HEK293 (cell line): ENCODE data around the gene TSC22D3.

Experiments
- CTCF ChIA-PET: fragments of 350-600 bp; formaldehyde crosslinking; extraction: SDS; loops from one replicate; lab custom pipeline; 2021; ENCODE audit warnings: antibody characterized with exemption; lab: Yijun Ruan, JAX
- POLR2A ChIA-PET: fragments of 300-600 bp; formaldehyde crosslinking; extraction: SDS; loops from one replicate; lab custom pipeline; 2020; ENCODE audit warnings: antibody characterized with exemption, inconsistent platforms; lab: Yijun Ruan, JAX
- H3K27ac ChIP-seq: fragments of 200-500 bp; sonication (Bioruptor generic); 2 replicates; pipeline ENCODE4 v1.5.1; 2014; ENCODE audit warnings: low read depth, low read length, control low read depth, inconsistent platforms; ENCODE audit errors: extremely low read depth
- H3K36me3 ChIP-seq, 2 experiments: fragments of 200-500 bp in 1 of 2; sonication (Bioruptor generic) in 1 of 2; 1 replicate in 1 of 2; 2 replicates in 1 of 2; pipeline ENCODE4 v1.5.1; 2014 to 2017; ENCODE audit warnings: inconsistent platforms in 2 of 2, low read length in 2 of 2; ENCODE audit not compliant: control insufficient read depth in 2 of 2, insufficient read depth in 1 of 2
- H3K4me1 ChIP-seq: fragments of 200-500 bp; sonication (Bioruptor generic); 2 replicates; pipeline ENCODE4 v1.5.1; 2014; ENCODE audit warnings: mild to moderate bottlenecking, low read length, inconsistent platforms; ENCODE audit not compliant: control insufficient read depth, insufficient read depth
- H3K4me3 ChIP-seq: 2 replicates; pipeline ENCODE4 v1.5.1; 2011; ENCODE audit warnings: low read depth, mild to moderate bottlenecking, control low read depth, low read length, moderate library complexity
- H3K9me3 ChIP-seq: fragments of 200-500 bp; sonication (Bioruptor generic); 2 replicates; pipeline ENCODE4 v1.5.1; 2014; ENCODE audit warnings: low read depth, low read length, inconsistent platforms; ENCODE audit not compliant: control insufficient read depth, insufficient read depth
- EGR2 ChIP-seq: fragments of 450-650 bp; formaldehyde crosslinking; IDR thresholded peaks from 2 replicates; pipeline ENCODE4 v1.5.1; 2016; ENCODE audit warnings: low read depth, missing biosample characterization, missing genetic modification characterization
- FEZF1 ChIP-seq: fragments of 450-650 bp; formaldehyde crosslinking; IDR thresholded peaks from 2 replicates; pipeline ENCODE4 v1.5.1; 2016; ENCODE audit warnings: missing biosample characterization, missing genetic modification characterization
- OVOL3 ChIP-seq: fragments of 450-650 bp; formaldehyde crosslinking; IDR thresholded peaks from 2 replicates; pipeline ENCODE4 v1.5.1; 2016; ENCODE audit warnings: missing biosample characterization, missing genetic modification characterization
- PATZ1 ChIP-seq: fragments of 450-650 bp; formaldehyde crosslinking; IDR thresholded peaks from 2 replicates; pipeline ENCODE4 v1.5.1; 2016; ENCODE audit warnings: missing biosample characterization, missing genetic modification characterization
- SCRT2 ChIP-seq: fragments of 450-650 bp; formaldehyde crosslinking; IDR thresholded peaks from 2 replicates; pipeline ENCODE4 v1.5.1; 2016; ENCODE audit warnings: missing biosample characterization, missing genetic modification characterization
- ZBTB8A ChIP-seq: fragments of 450-650 bp; formaldehyde crosslinking; IDR thresholded peaks from 2 replicates; pipeline ENCODE4 v1.5.1; 2016; ENCODE audit warnings: missing biosample characterization, missing genetic modification characterization
- ZNF112 ChIP-seq: fragments of 450-650 bp; formaldehyde crosslinking; IDR thresholded peaks from 2 replicates; pipeline ENCODE4 v1.5.0; 2017; ENCODE audit warnings: missing biosample characterization, missing genetic modification characterization
- ZNF121 ChIP-seq: fragments of 450-650 bp; formaldehyde crosslinking; IDR thresholded peaks from 2 replicates; pipeline ENCODE4 v1.5.1; 2016; ENCODE audit warnings: missing biosample characterization, missing genetic modification characterization
- ZNF138 ChIP-seq: fragments of 450-650 bp; formaldehyde crosslinking; IDR thresholded peaks from 2 replicates; pipeline ENCODE4 v1.5.1; 2016; ENCODE audit warnings: missing biosample characterization, missing genetic modification characterization, borderline replicate concordance
- ZNF175 ChIP-seq: fragments of 450-650 bp; formaldehyde crosslinking; IDR thresholded peaks from 2 replicates; pipeline ENCODE4 v1.5.1; 2016; ENCODE audit warnings: missing biosample characterization, missing genetic modification characterization
- ZNF214 ChIP-seq: fragments of 450-650 bp; formaldehyde crosslinking; IDR thresholded peaks from 2 replicates; pipeline ENCODE4 v1.5.1; 2017; ENCODE audit warnings: missing biosample characterization, mild to moderate bottlenecking, missing genetic modification characterization, borderline replicate concordance
- ZNF335 ChIP-seq: fragments of 450-650 bp; formaldehyde crosslinking; conservative IDR thresholded peaks from 2 replicates; pipeline ENCODE4 v1.5.1; 2016; ENCODE audit warnings: missing biosample characterization, missing genetic modification characterization
- ZNF341 ChIP-seq: fragments of 450-650 bp; formaldehyde crosslinking; IDR thresholded peaks from 2 replicates; pipeline ENCODE4; 2016; ENCODE audit warnings: low read depth, missing biosample characterization, missing genetic modification characterization
- ZNF423 ChIP-seq: fragments of 450-650 bp; formaldehyde crosslinking; IDR thresholded peaks from 2 replicates; pipeline ENCODE4 v1.5.1; 2016; ENCODE audit warnings: missing biosample characterization, missing genetic modification characterization
- ZNF510 ChIP-seq: fragments of 450-650 bp; formaldehyde crosslinking; IDR thresholded peaks from 2 replicates; pipeline ENCODE4 v1.5.1; 2018; ENCODE audit warnings: mild to moderate bottlenecking, missing genetic modification characterization, missing biosample characterization; ENCODE audit not compliant: insufficient replicate concordance
- ZNF529 ChIP-seq: fragments of 450-650 bp; formaldehyde crosslinking; IDR thresholded peaks from 2 replicates; pipeline ENCODE4 v1.5.1; 2017; ENCODE audit warnings: missing genetic modification characterization, missing biosample characterization; ENCODE audit not compliant: insufficient replicate concordance
- ZNF530 ChIP-seq: fragments of 450-650 bp; formaldehyde crosslinking; IDR thresholded peaks from 2 replicates; pipeline ENCODE4 v1.5.1; 2016; ENCODE audit warnings: low read depth, missing biosample characterization, missing genetic modification characterization
- ZNF654 ChIP-seq: fragments of 450-650 bp; formaldehyde crosslinking; IDR thresholded peaks from 2 replicates; pipeline ENCODE4 v1.5.1; 2016; ENCODE audit warnings: low read depth, missing biosample characterization, missing genetic modification characterization
- TF ChIP-seq, protein P1 (sequence below): fragments of 450-650 bp; formaldehyde crosslinking; IDR thresholded peaks from 2 replicates; pipeline ENCODE4 v1.5.1; 2016; ENCODE audit warnings: missing biosample characterization, missing genetic modification characterization
- TF ChIP-seq, protein P2 (sequence below): fragments of 450-650 bp; formaldehyde crosslinking; IDR thresholded peaks from 2 replicates; pipeline ENCODE4 v1.5.1; 2016; ENCODE audit warnings: missing biosample characterization, missing genetic modification characterization

TSC22D3 gene

GRCh38 chrX:107775734-107776511 is at the start of gene TSC22D3 (continued):
- TF ChIP-seq, protein P1, sequence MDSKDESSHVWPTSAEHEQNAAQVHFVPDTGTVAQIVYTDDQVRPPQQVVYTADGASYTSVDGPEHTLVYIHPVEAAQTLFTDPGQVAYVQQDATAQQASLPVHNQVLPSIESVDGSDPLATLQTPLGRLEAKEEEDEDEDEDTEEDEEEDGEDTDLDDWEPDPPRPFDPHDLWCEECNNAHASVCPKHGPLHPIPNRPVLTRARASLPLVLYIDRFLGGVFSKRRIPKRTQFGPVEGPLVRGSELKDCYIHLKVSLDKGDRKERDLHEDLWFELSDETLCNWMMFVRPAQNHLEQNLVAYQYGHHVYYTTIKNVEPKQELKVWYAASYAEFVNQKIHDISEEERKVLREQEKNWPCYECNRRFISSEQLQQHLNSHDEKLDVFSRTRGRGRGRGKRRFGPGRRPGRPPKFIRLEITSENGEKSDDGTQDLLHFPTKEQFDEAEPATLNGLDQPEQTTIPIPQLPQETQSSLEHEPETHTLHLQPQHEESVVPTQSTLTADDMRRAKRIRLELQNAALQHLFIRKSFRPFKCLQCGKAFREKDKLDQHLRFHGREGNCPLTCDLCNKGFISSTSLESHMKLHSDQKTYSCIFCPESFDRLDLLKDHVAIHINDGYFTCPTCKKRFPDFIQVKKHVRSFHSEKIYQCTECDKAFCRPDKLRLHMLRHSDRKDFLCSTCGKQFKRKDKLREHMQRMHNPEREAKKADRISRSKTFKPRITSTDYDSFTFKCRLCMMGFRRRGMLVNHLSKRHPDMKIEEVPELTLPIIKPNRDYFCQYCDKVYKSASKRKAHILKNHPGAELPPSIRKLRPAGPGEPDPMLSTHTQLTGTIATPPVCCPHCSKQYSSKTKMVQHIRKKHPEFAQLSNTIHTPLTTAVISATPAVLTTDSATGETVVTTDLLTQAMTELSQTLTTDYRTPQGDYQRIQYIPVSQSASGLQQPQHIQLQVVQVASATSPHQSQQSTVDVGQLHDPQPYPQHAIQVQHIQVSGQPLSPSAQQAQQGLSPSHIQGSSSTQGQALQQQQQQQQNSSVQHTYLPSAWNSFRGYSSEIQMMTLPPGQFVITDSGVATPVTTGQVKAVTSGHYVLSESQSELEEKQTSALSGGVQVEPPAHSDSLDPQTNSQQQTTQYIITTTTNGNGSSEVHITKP: peak; percentile 38; the same call in 1 of the 2 replicates
- TF ChIP-seq ZBTB8A (tag by site-specific recombination) (peak; percentile 74), ZNF423 (tag by site-specific recombination) (0 out of 2 replicates have a peak, but pooled peaks have one; percentile 14), EGR2 (peak; percentile 76; the same call in 1 of the 2 replicates), ZNF214 (tag by site-specific recombination) (no peak), ZNF335 (tag by site-specific recombination) (no peak), PATZ1 (tag by site-specific recombination) (peak; percentile 12), FEZF1 (tag by site-specific recombination) (peak; percentile 63), ZNF175 (no peak)
- TF ChIP-seq, all 188 proteins: peak for 27

DNA sequence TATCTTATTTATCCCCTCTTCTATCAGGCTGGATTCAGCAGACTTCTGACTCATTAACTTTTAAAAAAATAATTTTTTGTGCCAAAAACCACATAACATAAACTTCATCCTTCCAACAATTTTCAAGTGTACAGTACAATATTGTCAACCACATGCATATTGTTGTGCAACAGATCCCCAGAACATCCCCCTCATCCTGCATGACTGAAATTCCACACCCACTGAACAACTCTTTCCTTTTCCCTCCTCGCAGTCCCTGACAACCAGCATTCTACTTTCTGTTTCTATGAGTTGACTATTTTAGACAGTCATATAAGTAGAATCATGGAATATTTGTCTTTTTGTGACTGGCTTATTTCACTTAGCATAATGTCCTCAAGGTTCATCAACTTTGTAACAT is 47.9 kb upstream of the TSC22D3 start:
- POLR2A ChIA-PET: no interaction called here
- H3K27ac ChIP-seq: no peak overlapping the region
- H3K4me1 ChIP-seq: no peaks in the 10 kb centered on the region
- H3K9me3 ChIP-seq: peaks cover 4% of the 10 kb centered on the region
- CTCF ChIA-PET: no interaction called here
- TF ChIP-seq ZNF341 (tag by site-specific recombination): no peak
- TF ChIP-seq ZNF510 (tag by site-specific recombination): no peak
- TF ChIP-seq ZNF530 (tag by site-specific recombination): no peak
- TF ChIP-seq, protein P2, sequence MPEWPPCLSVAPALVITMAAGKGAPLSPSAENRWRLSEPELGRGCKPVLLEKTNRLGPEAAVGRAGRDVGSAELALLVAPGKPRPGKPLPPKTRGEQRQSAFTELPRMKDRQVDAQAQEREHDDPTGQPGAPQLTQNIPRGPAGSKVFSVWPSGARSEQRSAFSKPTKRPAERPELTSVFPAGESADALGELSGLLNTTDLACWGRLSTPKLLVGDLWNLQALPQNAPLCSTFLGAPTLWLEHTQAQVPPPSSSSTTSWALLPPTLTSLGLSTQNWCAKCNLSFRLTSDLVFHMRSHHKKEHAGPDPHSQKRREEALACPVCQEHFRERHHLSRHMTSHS (tag by site-specific recombination): no peak
- TF ChIP-seq ZNF112: no peak
- TF ChIP-seq ZNF654 (tag by site-specific recombination): no peak
- no peak for TF ChIP-seq ZNF138 (tag by site-specific recombination)
- TF ChIP-seq SCRT2 (tag by site-specific recombination): no peak
- TF ChIP-seq, all 188 proteins: peak for 0
- H3K36me3 ChIP-seq: no peaks in the 10 kb centered on the region
- H3K4me3 ChIP-seq: no peak overlapping the region

DNA sequence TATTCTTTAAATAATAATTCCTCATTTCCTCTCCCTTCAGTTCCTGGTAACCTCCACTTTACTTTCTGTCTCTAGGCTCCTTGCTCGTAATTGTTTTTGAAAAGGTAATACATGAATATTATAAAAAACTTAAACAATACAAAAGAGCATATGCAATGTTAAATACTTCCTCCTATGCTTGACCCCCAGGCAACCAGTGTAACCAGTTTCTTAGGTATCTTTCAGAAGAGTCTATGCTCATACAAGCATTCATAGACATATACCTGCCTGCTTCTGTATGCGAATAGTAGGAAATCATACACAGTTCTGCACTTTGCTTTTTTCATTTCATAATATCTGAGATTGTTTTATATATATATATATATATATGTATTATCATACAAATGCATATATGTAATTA is 47.5 kb upstream of the TSC22D3 start:
- no peak for TF ChIP-seq OVOL3 (tag by site-specific recombination)
- no peak for TF ChIP-seq ZNF121 (tag by site-specific recombination)
- TF ChIP-seq ZNF529 (tag by site-specific recombination): no peak
- ChIA-PET POLR2A (no interaction called here), CTCF (no interaction called here)
- no peak overlapping the region for H3K4me3 ChIP-seq
- no peak overlapping the region for H3K27ac ChIP-seq
- H3K4me1 ChIP-seq: no peaks in the 10 kb centered on the region
- H3K36me3 ChIP-seq: no peaks in the 10 kb centered on the region
- H3K9me3 ChIP-seq: peaks cover 4% of the 10 kb centered on the region
